Measurements from ENCODE around the gene EPB41. TPM values are rescaled to one million over a fixed set of nuclear protein-coding genes. Genes with fewer than 3 reads are reported as not detected.
A peak's percentile ranks its signal among the peaks of the same experiment; 100 is the strongest.

Gene EPB41
- total RNA-seq, 1 donor from 2014 or later = 102 TPM

DNA sequence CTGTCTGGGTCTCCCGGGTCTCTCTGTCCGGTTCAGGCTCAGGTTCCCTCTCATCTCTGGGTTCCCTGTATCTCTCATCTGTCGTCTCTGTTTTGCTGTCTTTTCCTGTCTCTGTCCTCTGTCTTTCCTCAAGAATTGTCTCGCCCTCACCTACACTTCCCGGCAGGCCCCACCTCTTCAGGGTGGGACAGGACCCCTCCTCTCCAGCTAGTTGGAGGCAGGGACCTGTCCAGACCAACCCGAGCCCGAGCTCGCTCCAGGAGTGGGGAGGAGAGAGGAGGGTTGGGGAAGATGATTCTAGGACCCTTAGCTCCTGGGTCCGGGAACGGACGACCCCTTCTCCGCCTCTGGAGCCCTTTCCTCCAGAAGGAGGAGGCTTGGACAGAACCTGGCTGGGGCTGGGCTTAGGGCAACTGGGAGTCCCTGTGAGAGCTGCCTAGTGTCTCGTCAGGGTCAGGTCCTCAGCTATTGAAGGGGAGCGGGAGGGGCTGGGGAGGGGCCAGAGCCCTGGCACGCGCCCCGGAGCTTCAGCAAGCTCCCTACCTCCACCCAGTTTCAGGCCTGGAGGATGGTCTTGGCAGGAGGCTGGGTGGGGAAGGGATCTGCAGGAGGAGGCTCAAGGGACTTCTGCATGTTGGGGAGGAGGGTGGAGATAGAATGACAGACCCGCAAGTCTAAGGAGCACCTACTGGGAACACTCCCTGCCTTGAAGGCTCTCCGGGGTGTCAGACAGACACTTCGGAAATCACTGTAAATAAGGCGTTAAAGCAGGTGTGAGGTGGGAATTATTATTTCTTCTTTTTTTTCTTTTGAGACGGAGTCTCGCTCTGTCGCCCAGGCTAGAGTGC lies 26.3 kb upstream of the EPB41 start:
- peaks cover 10% of the 10 kb centered on the region for H3K27me3 Mint-ChIP-seq
- no peak for DNase-seq (ENCODE audit: low spot score, unreplicated experiment)
- peaks cover 20% of the 10 kb centered on the region for H3K4me1 Mint-ChIP-seq (ENCODE audit: low read depth)
- H3K4me3 Mint-ChIP-seq (ENCODE audit: low read depth) = peak overlapping the region; percentile 87
- H3K27ac Mint-ChIP-seq = peak overlapping the region; percentile 43
- no peaks in the 10 kb centered on the region for H3K9me3 Mint-ChIP-seq (ENCODE audit: low read depth)
- H3K36me3 Mint-ChIP-seq (ENCODE audit: insufficient read depth) = no peaks in the 10 kb centered on the region
- TF ChIP-seq, protein P1, sequence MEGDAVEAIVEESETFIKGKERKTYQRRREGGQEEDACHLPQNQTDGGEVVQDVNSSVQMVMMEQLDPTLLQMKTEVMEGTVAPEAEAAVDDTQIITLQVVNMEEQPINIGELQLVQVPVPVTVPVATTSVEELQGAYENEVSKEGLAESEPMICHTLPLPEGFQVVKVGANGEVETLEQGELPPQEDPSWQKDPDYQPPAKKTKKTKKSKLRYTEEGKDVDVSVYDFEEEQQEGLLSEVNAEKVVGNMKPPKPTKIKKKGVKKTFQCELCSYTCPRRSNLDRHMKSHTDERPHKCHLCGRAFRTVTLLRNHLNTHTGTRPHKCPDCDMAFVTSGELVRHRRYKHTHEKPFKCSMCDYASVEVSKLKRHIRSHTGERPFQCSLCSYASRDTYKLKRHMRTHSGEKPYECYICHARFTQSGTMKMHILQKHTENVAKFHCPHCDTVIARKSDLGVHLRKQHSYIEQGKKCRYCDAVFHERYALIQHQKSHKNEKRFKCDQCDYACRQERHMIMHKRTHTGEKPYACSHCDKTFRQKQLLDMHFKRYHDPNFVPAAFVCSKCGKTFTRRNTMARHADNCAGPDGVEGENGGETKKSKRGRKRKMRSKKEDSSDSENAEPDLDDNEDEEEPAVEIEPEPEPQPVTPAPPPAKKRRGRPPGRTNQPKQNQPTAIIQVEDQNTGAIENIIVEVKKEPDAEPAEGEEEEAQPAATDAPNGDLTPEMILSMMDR (IDR thresholded peaks at IDR 0.05; ENCODE audit: unreplicated experiment) = no peak

DNA sequence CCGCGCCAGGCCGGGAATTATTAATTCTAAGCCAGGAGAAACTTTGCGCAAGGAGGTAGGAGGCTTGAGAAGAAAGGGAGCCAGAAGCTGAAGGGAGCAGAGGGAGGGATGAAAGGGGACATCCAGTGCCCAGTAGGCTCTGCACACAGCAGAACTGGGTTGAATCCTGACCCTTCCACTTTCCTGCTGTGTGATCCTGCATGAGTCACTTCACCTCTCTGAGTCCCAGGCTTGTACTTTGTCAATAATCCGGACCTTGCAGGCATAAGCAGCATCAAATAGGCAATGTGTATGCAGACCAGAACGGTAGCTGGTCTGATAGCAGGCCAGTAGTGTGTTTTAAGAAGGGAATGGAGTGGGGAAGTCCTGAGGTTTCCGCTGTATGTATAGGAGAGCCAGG lies 25.5 kb upstream of the EPB41 start:
- TF ChIP-seq, protein P1 (IDR thresholded peaks at IDR 0.05; ENCODE audit: unreplicated experiment) = no peak
- H3K36me3 Mint-ChIP-seq (ENCODE audit: insufficient read depth) = no peaks in the 10 kb centered on the region
- peaks cover 10% of the 10 kb centered on the region for H3K27me3 Mint-ChIP-seq
- no peak for DNase-seq (ENCODE audit: low spot score, unreplicated experiment)
- peak overlapping the region; percentile 5 for H3K4me3 Mint-ChIP-seq (ENCODE audit: low read depth)
- H3K9me3 Mint-ChIP-seq (ENCODE audit: low read depth) = no peaks in the 10 kb centered on the region
- H3K27ac Mint-ChIP-seq = no peak overlapping the region
- H3K4me1 Mint-ChIP-seq (ENCODE audit: low read depth) = peaks cover 15% of the 10 kb centered on the region

DNA sequence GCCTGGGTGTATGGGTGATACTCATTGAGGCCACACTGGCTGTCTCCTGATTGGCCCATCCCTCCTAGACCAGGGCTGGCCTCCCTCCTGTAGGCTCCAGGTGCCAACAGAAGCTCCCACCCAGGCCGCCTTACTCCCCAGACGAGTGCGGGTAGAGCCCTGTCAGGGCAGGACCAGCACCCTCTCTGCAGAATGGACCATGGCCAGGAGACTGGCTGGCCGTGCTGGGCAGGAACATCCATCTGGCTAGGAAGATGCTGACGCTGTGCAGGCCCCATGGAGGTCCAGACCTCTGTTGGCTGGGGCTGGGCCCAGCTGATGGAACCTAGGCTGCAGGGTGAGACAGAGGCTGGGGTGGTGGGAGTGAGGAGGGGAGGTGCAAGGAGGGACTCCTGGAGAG lies 25.0 kb upstream of the EPB41 start:
- Mint-ChIP-seq H3K36me3 (ENCODE audit: insufficient read depth) (no peaks in the 10 kb centered on the region), H3K27me3 (peaks cover 10% of the 10 kb centered on the region), H3K9me3 (ENCODE audit: low read depth) (no peaks in the 10 kb centered on the region), H3K4me1 (ENCODE audit: low read depth) (peaks cover 11% of the 10 kb centered on the region), H3K4me3 (ENCODE audit: low read depth) (no peak overlapping the region), H3K27ac (no peak overlapping the region)
- DNase-seq (ENCODE audit: low spot score, unreplicated experiment) = no peak
- TF ChIP-seq, protein P1 (IDR thresholded peaks at IDR 0.05; ENCODE audit: unreplicated experiment) = no peak

DNA sequence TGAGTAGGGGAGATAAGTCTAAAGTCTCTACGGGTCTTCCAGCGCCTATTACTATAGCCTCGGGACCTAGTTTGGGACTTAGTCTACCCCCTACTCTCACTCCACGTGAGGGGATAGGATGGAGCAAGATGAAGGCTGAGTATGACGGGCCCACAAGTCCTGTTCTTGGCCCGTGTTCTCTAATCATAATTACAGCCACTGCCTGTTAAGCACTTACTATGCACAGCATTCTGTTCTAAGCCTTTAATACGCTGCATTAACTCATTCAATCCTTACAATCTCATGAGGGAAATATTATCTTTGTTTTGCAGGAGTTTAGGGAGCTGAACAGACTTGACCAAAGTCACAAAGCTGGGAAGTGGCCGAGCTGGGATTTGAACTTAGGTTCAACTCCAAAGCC lies 23.9 kb upstream of the EPB41 start:
- peaks cover 10% of the 10 kb centered on the region for H3K27me3 Mint-ChIP-seq
- H3K36me3 Mint-ChIP-seq (ENCODE audit: insufficient read depth) = no peaks in the 10 kb centered on the region
- no peak overlapping the region for H3K27ac Mint-ChIP-seq
- no peak for DNase-seq (ENCODE audit: low spot score, unreplicated experiment)
- H3K4me1 Mint-ChIP-seq (ENCODE audit: low read depth) = peaks cover 3% of the 10 kb centered on the region
- H3K4me3 Mint-ChIP-seq (ENCODE audit: low read depth) = no peak overlapping the region
- TF ChIP-seq, protein P1 (IDR thresholded peaks at IDR 0.05; ENCODE audit: unreplicated experiment) = no peak
- H3K9me3 Mint-ChIP-seq (ENCODE audit: low read depth) = no peaks in the 10 kb centered on the region

DNA sequence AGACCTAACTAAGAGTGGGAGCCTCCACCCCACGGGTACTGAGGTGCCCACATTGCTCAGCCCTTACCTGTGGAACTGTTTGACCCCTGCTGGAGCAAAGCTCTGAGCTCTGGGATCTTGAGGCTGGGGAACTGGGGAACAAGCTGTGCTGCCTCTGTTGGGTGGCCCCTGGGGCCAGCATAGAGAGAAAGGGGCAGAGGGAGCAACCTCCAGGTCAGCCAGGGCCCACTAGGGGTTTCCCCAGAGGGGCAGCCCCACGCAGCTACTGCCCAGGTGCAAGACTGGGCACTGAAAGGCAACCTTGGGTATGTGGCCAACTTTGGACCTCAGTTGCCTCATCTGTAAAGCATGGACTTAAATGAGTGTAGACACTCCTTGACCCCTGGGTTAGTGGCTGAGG lies 23.5 kb upstream of the EPB41 start:
- TF ChIP-seq, protein P1 (IDR thresholded peaks at IDR 0.05; ENCODE audit: unreplicated experiment) = no peak
- peaks cover 10% of the 10 kb centered on the region for H3K27me3 Mint-ChIP-seq
- H3K4me1 Mint-ChIP-seq (ENCODE audit: low read depth) = peaks cover 2% of the 10 kb centered on the region
- no peak overlapping the region for H3K27ac Mint-ChIP-seq
- H3K36me3 Mint-ChIP-seq (ENCODE audit: insufficient read depth) = no peaks in the 10 kb centered on the region
- H3K4me3 Mint-ChIP-seq (ENCODE audit: low read depth) = no peak overlapping the region
- no peaks in the 10 kb centered on the region for H3K9me3 Mint-ChIP-seq (ENCODE audit: low read depth)
- DNase-seq (ENCODE audit: low spot score, unreplicated experiment) = no peak

Data from progenitor cell of endocrine pancreas (in vitro differentiated cells).